ENCODE measurements around the gene MARK3. TPM values are rescaled to one million over a fixed set of nuclear protein-coding genes. Genes with fewer than 3 reads are reported as not detected.
"Not testable (repeated sequence)": the region's sequence is repeated elsewhere in the genome, so short reads cannot be mapped to it uniquely, and the experiment has no call there.

Gene MARK3
- polyA plus RNA-seq, 1 donor = 64.4 TPM

DNA sequence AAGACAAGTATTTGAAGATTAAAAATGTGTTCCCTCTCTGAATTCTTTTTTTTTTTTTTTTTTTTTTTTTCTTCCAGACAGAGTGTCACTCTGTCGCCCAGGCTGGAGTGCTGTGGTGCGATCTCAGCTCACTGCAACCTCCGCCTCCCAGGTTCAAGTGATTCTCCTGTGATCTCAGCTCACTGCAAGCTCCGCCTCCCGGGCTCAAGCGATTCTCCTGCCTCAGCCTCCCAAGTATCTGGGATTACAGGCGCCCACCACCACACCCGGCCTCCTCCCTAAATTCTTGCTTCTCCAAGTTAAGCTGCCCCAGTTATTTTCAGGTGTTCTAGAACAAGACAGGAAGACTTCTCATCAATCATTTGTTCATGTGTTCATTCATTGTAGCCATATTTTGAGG is 127.0 kb downstream of the MARK3 start:
- DNase-seq (ENCODE audit: low read depth) = not testable (repeated sequence)

DNA sequence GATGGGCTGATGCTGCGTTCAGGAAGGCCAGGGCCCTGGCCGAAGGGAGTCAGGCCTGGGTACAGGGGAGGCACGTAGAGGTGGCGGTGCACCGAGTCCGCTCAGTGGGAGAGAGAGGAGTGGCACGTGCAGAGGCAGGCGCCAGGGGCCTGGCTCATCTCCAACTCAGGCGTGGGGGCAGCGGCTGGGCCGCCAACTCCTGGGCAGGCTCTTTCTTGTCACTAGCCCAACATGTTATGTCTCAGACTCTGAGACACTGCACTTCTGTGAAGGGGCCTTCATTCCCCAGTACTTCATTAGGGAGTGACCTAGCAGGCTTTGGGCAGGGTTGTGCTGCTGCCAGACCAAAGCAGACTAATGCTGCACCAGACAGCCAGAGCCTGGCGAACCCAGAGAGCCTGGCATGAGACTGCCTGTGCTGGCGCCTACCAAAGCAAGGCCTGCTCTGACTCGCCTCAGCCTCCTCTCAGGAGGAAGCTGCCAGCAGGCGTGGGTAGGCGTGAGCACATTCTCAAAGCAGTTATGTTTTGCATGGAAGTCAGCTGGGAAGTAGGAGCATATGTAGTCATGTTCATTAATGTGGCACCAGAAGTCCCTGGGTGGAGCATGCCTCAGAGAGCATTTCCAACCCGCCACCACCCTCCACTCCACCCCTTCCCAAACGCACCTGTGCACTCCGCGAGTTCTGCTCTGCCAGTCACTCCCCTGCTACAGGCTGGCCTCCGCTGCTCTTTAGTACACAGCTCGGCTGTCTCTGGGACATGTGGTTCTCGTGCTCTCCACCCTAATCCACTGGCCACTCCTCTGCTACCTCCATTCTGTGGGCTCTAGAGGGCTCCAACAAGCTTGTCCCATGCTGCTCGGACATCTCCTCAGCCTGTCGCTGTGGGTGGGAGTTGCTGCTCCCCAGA is 127.7 kb downstream of the MARK3 start:
- DNase-seq (ENCODE audit: low read depth) = no peak

- DNase-seq (ENCODE audit: low read depth) = no peak
These were observed 129.6 kb downstream of the MARK3 start for GRCh38 chr14:103514596-103515421.

- no peak for DNase-seq (ENCODE audit: low read depth)
These were observed 131.4 kb downstream of the MARK3 start for GRCh38 chr14:103516426-103517173.

GRCh38 chr14:103517174-103517566 is 132.0 kb downstream of the MARK3 start:
- DNase-seq (ENCODE audit: low read depth) = no peak

- no peak for DNase-seq (ENCODE audit: low read depth)
These were observed 132.7 kb downstream of the MARK3 start for GRCh38 chr14:103517721-103518421.

GRCh38 chr14:103518422-103519042 is 133.3 kb downstream of the MARK3 start:
- no peak for DNase-seq (ENCODE audit: low read depth)

GRCh38 chr14:103519043-103519836 is 134.0 kb downstream of the MARK3 start:
- DNase-seq (ENCODE audit: low read depth) = no peak

DNA sequence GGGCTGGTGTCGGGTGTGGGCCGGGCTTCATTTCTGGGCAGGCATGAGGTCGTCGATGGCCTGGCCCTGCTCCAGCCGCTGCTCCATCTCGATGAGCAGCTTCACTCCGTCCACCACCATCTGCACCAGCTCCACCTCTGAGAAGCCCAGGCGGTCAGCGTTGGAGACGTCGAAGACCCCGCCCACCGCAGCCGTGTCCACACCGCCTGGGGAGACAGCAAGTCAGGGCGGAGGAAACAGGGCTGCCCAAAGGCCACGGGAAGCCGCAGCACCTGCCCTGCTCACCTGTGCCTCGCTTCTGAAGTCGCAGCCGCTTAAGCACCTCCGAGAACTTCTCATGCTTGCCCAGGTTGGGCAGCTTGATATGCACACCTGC is 134.6 kb downstream of the MARK3 start:
- DNase-seq (ENCODE audit: low read depth) = no peak

GRCh38 chr14:103520269-103520656 is 135.0 kb downstream of the MARK3 start:
- DNase-seq (ENCODE audit: low read depth) = no peak

DNA sequence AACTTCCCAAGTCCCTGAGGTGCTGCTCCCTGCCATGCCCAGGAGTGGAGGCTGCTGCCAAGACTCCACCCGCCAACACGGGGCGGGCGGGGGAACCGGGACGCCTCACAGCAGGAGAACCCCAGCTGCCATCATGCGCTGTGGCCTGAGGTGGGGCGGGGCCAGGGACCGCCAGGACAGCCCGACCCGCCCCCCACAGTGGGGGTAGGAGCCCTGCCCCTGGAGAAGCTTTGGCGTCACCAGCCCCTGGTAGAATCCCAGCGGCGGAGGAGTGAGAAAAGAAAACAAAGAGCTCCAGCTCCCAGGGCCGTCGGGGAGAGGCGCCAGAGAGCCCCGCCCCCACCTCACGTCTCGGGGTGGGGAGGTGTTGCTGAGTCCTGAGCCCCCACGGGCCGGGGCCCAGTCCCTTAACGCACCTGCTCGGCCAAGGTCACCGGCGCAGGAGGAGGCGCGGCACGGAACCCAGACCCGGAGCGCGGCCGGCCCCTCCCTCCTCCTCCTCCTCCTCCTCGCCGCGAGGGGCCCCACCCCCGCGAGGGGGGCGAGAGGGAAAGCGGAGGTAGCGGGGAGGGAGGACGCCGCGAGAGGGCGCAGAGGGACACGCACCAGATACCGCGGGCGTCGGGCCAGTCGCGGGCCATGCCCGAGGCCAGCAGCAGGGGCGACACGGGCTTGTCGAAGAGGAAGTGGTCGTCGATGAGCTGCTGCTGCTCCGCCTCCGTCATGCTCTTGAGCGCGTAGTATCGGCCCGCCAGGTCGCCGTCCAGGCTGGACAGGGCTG is 135.6 kb downstream of the MARK3 start:
- no peak for DNase-seq (ENCODE audit: low read depth)

DNA sequence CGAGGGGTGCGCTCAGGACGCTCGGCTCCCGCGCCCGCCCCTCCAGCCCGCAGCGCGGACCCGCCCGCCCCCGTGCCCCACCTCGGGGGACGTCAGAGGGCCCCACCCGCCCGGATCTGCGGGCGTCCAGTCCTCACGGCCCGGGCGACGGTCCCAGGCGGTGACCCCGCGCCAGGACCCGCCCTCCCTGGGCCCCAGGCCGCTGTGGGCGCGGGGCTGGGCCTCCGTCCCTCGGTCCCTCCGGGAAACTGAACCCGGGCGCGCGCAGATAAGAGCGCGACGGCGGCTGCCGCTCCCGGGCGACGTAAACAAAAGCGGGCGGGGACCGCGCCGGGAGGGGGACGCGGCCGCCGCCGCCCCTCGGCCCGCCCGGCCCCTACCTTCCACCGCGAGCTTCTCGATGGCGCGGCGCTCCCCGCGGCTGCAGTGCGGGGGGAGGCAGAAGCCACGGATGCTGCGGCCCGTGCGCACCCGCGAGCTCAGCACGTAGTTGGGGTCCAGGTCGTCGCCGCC is 136.3 kb downstream of the MARK3 start:
- DNase-seq (ENCODE audit: low read depth) = no peak

- DNase-seq (ENCODE audit: low read depth) = no peak
These were observed 136.8 kb downstream of the MARK3 start for GRCh38 chr14:103521951-103522563.

GRCh38 chr14:103522649-103523574 is 137.7 kb downstream of the MARK3 start, which contains the start of gene CKB:
TSS of gene CKB (minus strand) at chr14:103522830. CDS start at chr14:103522493, 337 bp downstream.
- DNase-seq (ENCODE audit: low read depth) = no peak

GRCh38 chr14:103523575-103523954 is 138.3 kb downstream of the MARK3 start:
- DNase-seq (ENCODE audit: low read depth) = no peak

DNA sequence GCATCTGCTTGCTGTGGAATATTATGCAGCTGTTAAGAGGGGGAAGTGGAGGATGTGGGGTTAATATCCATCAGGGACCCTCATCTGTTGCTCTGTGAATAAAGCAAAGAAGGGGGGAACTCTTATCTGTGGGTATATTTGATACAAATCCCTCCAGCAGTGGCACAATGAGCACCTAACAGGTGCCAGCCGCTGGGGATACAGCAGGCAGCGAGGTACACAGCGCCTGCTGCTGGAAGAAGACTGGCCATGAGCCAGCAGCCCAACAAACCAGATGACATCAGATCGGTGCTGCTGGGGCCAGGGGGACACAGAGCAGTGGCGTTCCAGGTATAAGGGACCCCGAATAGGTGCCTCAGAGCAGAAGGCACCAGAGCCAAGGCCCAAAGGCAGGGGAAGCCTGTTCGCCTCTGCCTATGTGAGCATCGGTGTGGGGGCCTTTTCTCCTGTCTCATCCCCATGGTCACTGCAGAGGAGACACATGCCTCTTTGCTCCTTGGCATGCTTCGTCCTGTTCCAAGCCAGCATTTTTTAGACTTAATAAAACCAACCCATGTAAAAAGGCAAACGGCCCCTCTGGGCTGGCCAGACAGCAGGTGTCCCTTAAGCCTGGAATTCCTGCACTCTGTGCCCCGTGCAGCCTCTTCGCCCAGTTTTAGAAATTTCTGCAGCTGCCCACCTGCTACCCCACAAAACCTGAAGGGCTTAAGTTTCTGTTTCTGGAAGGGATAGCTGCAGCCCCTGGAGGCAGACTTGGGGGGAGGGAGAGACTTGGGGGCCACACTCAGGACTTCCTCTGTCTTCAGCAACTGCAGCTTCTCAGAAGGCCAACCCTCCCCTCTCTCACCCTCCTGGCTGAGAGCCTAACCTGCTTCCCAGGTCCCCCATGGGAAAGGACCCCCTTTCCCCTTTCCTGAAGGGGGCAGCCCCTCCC is 139.1 kb downstream of the MARK3 start:
- DNase-seq (ENCODE audit: low read depth) = no peak
